GM19351 (cell line): ENCODE measurements around the gene ARMH1.

Experiments used
- ATAC-seq: cut with Tn5 transposase; IDR thresholded peaks from one replicate; pipeline ENCODE4 v1.9.1; 2021; ENCODE audit warnings: mild to moderate bottlenecking, moderate library complexity; ENCODE audit not compliant: unreplicated experiment

Gene ARMH1

DNA sequence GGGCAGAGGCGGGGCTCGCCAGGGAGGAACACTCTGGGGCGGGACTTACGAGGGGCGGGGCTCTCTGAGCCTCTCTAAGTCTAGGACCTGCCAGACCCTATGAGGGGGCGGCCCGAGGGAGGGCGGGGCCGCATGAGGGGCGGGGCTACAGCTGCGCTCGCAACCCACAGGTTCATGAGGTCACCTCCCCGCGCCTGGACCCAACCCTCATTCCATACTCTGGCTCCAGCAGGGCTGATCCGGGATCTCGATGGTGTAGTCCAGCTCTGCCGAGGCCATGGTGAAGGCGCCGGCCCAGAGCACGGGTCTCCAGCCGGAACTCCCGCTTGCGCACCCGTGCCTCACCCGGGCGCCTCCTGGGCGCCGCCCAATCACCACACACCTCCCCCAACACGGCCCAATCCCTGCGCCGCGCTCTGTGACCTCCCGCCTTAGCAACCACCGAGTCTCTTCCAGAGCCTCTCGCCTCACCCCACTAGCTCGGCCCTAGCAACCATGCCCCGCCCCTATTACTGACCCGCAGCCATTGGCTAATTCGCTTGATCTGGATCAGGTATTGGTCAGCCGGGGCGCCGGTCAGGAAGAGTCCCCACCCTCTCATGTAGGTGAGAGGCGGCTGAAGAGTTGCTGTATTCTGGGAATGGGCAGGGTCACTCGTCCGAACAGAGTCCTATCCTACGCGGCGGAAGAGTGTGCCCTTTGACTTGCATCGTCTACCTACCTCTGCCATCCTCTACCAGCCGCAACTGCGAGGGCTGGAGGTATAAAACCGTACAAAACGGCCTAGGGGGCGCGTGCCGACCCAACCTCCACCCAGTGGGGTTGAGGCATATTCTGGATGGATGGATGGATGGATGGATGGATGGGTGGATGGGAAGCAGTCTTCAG is at the start of gene ARMH1, which contains the start of gene TMEM53:
Gene ARMH1 (plus strand): TSS at position 602 of the 888 bp plus-strand sequence. CDS start 14,984 bp downstream, outside the sequence.
Gene TMEM53 (minus strand): TSS at position 369 of the 888 bp plus-strand sequence. CDS start 90 bp downstream, at position 279.
- peak; percentile 88 for ATAC-seq

DNA sequence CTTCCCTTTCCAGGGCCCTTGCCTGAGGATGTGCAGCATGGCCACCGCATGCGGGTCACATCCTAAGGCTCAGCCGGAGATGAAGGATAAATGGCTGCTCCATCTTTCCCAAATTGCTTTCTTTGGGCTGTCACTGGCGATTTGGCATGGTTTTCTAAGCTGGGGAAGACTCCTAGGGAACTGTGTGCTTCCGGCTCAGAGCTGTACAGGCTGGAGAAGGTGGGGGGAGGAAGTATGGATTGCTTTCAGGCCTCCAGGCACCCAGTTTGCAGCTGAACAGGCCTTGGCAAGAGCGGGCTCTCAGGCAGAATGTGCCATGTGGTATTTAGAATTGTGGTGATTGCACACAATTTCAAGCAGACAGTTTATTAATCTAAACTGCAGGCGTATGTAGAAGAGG is 49.2 kb upstream of the ARMH1 start:
- no peak for ATAC-seq

DNA sequence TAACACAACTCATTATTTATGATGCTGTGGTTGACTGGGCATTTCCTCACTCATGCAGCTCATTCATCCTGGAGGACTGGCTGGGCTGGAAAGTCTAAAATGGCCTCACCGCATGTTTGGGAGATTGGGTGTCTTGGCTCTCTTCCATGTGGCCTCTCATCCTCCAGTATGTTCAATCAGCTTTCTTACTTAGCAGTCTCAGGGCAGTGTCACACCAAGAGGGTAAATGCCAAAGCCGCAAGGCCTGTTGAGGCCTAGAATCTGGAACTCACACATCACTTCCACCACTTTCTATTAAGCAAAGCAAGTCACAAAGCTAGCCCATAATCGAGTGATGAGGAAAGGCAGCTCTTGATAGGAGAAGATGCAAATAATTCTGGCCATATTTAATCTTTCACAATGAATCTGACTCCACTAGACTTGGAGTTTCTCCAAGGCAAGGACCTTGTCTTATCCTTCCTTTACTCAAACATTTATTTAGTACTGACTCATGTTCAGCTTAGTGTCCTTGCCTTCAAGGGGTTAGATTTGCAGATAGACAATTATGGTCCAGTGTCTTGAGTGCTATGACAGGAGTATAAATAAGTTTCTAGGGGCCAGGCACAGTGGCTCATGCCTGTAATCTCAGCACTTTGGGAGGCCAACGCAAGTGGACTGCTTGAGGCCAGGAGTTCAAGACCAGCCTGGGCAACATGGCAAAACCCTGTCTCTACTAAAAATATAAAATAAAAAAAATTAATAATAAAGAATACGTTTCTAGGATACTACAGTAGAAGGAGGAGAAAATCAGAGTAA is 45.4 kb upstream of the ARMH1 start:
- ATAC-seq = no peak

DNA sequence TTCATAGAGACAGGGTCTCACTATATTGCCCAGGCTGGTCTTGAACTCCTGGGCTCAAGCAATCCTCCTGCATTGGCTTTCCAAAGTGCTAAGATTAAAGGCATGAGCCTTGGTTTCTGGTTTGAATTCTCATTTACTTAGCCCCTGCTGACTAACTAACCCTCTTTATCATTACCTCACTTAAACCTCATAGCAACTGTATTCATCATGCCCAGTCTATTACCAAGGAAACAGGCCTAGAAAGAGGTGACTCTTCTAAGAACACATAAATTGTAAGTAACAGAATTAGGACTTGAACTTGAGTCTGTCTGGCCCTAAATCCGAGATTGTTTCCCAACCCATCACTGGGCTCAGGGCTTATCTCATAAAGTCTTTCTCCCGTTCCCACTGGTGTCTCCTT is 44.4 kb upstream of the ARMH1 start:
- ATAC-seq = no peak

DNA sequence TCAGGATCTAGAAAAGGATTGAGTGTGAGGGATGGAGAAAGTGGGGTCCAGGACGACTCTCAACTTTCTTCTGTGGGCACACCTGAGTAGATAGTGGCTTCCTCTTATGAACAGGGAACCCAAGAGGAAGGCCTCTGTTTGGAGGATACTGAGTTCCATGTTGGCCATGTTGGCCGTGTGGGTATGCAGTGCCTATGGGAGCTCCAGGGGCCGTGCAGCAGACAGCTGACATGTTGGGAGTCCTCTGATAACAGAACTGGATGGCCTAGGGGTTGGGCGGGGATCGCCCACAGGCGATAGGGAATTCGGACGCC is 43.2 kb upstream of the ARMH1 start:
- no peak for ATAC-seq

DNA sequence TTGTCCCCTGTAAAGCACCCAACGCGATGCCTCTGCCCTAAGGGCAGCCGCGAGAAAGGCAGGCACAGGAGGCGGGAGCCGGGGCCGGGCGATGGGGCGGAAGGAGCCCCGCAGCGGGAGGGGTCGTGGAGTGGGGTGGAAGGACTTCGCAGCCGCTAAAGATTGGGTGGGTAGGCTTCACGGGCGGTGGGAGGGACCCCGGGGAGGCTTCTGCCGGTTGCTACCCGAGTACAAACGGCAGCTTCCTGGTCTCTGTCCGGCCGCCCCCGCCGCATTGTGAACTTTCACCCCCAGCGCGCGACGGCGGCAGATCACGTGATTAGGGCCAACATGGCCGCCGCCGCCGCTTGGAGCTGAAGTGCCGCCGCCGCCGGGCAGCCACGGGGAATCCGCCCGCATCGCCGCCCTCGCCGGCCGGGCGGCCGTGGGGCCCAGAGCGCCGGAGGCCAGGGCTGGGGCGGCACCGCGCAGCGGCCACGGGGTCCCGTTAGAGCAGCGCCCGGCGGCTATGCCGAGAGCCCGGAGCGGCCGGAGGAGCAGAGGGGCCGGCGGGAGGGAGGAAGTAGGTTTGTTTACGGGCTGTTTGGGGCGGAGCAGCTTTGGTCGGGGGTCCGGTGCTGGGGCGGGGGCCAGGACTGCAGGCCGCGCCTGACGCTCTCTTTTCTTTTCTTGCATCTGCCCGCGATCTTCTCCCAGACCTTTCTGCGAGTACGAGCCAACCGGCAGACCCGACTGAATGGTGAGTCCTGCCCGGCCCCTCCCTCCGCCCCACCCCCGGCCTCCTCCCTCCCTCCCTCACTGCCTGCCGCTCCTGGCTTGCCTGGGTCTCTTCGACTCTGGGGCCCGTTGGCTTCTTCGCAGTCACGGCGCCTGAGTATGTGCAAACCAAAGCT is 42.6 kb upstream of the ARMH1 start:
- peak; percentile 69 for ATAC-seq

DNA sequence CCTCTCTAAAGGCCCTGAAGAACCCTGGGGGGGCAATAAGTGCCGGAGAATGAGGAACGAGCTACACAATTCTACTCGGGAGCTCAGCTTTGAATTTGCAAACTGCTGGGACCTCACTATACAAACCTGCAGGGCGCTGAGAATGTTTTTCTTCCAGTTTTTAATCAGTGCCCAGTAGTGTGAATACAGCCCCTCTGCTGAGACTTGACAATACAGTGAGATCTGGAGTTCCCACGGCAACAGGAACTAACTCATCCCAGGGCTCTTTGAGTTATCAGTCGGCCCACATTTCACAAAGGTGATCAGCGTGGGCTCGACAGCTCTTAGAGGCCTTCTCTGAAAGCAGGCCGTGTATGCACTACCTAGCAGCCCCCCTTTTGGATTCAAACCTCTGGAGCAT is 41.9 kb upstream of the ARMH1 start:
- ATAC-seq = no peak

DNA sequence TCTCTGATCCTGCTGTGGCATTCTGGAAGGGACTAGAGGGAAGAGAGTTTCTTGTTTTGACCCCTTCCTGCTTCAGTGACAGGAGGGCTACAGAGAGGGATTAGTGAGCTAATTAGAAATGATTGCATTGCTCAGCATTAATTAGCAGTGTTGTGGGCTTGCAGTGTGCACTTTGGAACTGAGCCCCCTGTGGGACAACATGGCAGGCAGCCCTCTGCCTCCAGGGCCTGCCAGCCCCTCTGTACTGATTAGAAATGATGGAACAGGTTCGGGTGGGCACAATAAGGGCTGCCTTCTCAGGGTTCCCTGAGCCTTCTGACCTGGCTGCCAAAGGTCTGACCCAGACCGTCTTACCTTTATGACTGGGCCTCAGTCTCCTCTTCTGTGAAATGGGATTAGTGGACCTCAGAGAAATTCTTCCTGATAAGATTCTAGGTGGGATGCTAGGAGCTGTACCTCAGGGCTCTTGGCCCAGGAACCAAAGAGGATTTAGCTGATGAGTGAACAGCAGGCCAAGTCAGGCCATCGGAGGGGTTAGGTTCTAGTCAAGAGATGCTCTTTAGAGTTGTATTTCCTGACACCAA is 39.8 kb upstream of the ARMH1 start:
- ATAC-seq = no peak

DNA sequence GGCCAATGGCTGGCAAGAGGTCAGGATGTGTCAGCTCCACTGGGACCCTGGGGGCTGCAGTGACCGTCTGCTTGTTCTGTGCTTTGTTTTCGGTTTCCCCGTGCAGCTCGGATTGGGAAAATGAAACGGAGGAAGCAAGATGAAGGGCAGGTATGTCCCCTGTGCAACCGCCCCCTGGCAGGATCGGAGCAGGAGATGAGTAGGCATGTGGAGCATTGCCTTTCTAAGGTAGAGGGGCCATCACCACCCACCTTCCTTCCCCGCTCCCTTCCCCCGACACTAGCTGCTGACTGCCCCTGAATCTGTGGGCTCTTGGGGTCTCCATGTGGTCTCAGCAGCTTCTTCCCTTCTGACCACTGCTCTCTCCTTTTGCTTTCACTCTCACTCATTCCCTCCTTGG is 39.1 kb upstream of the ARMH1 start:
- no peak for ATAC-seq

DNA sequence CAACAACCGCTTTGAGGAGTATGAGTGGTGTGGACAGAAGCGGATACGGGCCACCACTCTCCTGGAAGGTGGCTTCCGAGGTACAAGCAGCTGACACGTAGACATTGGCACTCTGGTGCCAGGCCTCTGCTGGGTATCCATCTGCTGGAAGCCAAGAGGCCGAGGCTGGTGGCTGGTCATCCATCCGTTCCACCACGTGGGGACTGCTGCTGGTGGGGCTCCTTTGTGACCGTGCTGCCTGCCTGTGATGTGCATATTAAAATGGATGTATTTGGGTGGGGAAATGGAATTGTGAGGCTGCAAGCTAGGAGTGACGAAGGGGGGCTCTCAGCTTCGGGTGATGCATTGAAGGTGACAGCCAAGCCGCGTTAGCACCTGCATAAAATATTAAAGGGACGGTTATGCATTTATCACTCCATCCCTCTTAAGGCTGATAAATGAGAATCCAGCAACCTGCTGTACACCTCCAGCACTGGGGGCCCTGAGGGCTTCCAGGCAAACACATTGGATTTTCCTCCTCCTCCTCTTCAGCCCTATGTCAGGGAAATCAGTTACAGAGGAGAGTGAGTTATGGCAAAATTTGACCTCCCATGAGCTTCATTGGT is 38.3 kb upstream of the ARMH1 start:
- no peak for ATAC-seq

DNA sequence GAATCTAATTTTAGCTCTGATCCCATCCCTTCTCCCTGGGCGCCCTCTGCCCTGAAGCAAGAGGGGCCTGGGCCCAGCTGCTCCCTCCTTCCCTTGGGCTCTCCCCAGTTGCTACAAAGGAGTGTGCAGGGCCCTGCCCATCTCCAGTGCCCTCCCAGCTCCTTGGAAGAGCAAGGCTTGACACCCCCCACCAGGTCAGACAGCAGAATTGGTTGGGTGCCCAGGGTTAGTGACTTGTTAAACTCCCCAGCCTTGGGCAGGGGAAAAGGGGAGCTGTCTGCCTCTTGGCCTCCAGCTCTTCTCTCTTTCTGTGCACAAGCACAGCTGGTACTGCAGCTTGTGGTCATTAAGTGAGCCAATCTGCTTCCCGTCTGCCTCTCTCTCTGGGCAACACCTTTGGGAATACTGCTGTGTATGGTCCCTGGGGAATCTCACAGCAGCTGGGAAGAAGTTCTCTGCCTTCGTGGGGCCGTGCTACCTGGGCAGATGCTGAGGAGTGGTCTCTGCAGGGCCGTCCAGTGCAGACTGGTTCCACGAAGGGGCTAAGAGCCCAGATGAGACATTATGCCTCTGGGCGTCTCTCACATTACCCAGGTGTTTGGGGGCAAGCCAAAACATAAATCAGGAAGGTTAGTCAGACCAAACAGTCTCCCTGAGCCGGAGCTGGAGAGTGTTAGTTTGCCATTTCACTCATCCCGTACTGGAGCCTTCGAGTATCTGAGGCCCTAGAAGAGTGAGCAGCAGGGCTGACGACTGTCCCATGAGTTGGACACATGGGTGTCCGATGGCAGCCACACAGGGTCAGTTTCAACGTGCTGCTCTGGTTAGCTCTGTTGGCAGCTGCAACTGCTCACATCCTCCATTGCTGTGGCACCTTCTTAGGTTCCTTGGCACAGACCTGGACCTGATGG is 37.6 kb upstream of the ARMH1 start:
- no peak for ATAC-seq

DNA sequence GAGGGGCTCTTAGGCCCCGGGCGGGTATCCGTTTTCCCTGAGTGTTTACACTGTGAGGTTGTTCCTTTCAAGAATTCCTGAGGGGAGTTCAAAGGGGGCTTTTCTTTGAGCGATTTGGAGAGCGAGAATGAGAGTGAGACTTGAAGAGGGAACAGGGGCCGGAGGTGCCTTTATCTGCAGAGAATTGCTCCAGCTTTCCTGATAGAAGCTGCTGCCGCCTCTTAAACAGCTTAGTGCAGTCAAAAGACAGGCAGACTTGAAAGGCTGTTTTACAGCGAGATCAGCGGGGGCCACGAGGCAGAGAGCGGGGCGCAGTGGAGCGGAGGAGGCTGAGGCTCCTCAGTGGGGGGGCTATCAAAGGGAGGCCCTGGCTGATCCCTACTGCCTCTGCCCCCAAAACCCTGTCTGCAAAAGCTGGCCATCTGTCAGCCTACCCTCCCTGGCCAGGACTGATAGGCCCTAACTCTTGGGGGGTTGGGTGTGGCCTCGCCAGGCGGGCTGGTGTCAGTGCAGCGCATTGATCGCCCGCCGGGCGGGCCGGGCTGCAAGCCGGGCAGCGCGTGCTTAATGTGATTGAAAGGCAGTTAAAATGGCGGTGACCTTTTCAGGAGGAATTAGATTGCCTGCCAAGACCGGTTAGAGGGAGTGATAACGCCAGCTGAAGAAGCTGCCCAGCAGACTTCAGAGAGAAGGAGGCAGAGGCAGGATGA is 36.7 kb upstream of the ARMH1 start:
- no peak for ATAC-seq

DNA sequence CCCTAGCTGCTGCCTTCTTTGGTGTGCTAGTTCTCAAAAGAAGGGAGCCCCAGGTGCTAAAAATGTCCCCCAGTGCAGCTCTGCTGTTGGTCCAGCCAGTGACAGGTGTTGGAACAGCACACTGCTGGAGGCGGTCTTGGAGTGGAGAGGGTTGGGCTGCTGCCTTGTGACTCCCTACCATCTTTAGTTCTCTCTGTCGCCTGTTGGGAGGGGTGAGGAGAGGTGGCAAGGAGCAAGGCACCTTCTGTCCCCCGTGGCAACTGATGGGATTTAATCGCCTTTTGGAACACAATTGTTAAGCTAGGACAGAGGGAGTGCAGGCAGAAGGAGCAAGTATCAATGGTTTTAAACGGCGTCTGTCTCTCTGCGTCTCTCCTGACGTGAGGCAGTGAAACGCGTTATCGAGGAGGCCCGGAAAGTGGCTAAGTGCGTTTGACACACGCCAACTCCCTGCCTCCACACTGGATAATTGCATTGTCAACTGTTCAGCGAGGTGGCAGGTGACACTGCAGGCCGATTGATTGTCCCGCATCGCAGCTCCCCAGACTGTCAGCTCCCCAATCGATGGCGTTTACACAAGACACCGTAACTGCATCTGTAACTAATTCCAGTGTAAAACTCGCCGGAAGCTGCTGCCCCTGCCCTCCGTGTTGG is 34.2 kb upstream of the ARMH1 start:
- no peak for ATAC-seq

DNA sequence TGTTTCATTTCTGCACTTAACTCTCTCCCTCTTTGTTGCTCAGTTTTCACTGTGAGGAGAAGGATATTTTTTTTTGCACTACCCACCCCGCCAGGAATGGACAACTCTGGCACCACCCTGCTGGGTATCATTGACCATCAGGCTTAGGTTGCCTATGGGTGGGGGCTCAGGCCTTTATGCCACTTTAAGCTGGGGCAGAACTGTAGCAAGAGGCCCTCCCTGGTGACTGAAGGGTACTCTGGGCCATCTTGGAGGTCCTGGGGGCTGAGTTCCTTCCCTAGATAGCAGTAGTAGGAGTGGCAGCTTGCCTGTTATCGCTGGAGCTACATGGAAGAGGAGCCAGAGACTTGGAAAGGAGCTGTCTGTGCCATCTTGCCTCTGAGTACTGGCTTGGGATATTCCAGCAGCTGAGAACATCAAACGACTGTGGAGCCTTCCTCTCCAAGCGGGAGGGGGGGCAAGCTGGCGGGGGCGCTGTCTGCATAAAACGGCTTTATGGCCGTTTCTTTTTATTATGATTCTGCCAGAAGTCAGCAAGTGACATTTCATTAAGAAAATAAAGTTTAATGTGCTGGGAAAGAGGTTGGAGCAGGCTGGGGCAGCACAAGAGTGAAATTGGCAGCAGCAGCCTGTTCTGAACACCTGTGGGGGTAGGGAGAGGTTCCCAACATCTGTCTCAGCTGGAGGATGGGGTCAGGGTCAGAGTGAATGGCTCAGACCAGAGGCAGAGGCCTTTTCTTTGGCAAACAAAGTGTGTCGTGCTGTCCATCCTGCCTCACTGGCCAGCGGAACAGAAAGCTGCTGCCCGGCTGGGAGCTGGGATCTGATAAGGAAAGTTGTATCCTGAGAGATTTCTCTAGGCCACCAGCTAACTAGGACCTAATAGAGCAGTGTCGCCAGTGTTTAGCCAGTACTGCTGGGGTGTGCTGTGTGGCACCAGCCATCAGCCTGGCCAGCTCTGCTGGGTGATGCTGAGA is 33.1 kb upstream of the ARMH1 start:
- ATAC-seq = no peak

DNA sequence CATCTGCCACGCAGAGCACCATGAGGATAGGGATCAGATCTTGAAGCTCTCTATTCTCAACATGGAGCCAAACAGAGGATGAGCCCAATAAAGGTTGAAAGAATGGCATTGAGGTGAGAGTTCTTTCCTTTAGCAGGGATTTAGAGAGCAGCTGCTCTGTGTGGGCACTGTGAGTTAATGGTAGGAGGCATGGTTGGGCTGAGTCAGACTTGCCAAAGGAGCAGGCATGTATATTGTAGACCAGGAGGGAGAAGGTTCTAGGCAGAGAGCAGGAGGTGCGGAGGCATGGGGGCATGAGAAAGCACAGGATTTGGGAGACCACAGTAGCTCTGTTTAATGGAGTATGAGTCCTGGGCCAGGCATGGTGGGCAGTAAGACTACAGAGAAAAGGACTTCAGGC is 32.3 kb upstream of the ARMH1 start:
- ATAC-seq = no peak

DNA sequence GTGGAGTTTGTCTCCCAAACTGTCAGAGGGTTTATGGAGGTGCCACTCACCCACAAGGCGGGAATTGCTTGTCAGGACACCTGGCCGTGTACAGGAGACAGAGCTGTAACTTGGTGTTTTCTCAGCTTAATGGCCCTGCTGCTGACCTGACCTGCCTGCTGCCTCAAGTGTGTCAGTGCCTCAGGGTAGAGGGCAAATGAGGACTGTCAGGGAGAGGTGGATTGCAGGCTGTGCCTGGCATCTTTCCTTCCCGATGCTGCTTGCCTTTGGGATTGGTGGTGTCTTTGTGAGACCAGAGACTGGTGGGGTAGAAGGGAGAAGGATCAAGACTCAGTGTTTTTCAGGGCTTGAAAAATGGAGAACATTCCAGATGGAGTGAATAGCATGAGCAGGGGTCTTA is 31.6 kb upstream of the ARMH1 start:
- ATAC-seq = no peak
